Medulla oblongata (tissue), 1 donor: ENCODE data around the gene SSR4.
A peak's percentile ranks its signal among the peaks of the same experiment; 100 is the strongest.

Experiments used
- DNase-seq: peaks from one replicate; pipeline ENCODE4 v3.0.0-alpha.2; 2015; ENCODE audit errors: extremely low spot score

SSR4 gene

GRCh38 chrX:153769158-153769864 is 25.2 kb upstream of the SSR4 start:
- DNase-seq: no peak

- peak; percentile 17 for DNase-seq
Observed at GRCh38 chrX:153769865-153770600, 24.4 kb upstream of the SSR4 start.

DNA sequence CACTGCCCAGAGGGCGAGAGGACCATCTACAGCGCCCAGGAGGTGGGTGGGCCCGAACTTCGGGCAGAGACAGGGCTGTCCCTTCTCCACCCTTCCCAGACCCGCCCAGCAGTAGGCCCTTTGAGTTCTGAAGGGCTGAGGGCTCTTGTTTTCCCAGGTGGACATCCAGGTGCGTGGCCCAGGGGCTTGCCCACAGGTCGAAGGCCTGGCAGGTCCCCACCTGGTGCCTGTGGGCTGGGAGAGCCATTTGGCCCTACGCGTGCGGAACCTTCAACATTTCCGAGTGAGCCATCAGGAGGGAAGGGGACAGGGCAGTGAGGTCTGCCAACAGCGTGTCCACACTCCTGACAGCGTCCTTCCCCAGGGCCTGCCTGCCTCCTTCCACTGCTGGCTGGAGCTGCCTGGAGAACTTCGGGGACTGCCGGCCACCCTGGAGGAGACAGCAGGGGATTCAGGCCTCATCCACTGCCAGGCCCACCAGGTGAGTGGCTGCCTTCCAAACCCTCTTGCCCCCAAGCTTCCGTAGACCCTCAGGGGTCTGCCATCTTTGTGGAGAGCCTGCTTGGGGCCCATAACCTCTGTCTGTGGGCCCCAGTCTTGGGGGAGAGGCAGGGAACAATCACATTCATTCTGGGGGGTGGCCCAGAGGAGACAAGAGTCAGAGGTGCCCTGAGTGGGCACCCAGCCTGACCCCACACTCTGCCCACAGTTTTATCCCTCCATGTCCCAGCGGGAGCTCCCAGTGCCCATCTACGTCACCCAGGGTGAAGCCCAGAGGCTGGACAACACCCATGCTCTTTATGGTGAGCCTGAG is 23.7 kb upstream of the SSR4 start:
- DNase-seq: no peak

- no peak for DNase-seq
Observed at GRCh38 chrX:153771415-153772315, 22.8 kb upstream of the SSR4 start.

DNA sequence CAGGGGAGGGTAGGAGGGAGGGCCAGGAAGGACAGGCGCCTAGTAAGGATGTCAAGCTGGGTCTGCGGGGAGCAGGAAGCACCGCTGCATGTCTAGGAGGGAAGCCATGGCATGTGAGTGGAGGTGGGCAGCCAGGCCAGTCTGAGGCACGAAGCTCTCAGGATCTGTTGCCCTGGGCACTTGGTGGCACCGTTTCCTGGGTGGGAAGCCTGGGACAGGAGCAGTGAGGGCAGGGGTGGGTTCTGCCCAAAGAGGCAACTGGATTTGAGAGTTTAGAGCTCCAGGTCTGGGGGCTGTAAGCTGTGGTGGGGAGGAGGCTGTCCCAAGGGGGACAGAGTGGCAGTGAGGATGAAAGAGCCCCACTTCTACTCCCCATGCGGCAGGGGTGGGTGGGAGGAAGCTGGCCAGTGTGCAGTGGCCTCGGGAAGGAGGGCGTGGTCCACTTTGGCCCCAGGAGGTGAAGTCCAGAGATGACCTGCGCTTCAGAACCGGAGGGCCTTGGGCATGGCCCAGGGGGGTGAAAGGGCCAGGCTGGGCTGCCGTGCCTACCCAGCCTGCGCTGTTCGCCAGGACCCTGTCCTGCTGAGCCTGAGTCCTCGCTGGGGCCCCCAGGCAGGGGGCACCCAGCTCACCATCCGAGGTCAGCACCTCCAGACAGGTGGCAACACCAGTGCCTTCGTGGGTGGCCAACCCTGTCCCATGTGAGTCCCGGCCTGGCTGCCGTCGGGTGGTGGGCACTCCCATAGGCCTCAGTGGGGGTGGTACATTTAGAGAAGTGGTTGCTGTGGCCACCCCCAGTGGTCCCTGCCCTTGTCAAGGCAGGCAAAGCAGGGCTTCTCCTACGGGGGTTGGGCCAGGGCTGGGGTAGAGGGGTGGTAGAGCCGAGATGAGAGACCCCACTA is 21.9 kb upstream of the SSR4 start:
- no peak for DNase-seq

GRCh38 chrX:153773218-153773611 is 21.3 kb upstream of the SSR4 start:
- DNase-seq: no peak

- DNase-seq: no peak
Observed at GRCh38 chrX:153773741-153774575, 20.5 kb upstream of the SSR4 start.

DNA sequence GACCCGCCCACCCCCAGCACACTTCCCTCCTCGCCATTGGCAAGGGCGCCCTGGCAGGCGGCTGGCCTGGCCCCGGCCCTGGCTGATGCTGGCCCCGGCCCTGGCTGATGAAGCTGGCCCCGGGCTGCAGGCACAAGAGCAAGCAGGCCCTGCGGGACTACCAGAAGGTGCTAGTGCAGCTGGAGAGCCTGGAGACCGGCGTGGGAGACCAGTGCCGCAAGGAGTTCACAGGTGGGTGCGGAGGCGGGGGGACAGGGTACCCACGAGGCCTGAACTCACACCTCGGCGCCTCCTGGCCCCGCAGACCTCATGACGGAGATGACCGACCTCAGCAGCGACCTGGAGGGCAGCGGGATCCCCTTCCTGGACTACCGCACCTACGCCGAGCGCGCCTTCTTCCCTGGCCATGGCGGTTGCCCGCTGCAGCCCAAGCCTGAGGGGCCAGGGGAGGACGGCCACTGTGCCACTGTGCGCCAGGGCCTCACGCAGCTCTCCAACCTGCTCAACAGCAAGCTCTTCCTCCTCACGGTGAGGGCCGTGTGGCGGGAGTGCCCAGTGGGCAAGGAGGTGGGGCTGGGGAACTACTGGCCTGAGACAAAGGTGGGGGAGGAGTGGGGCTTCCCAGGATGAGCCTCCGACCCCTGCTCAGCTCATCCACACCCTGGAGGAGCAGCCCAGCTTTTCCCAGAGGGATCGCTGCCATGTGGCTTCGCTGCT is 19.7 kb upstream of the SSR4 start:
- no peak for DNase-seq

- DNase-seq: no peak
Observed at GRCh38 chrX:153775293-153776119, 19.0 kb upstream of the SSR4 start.

DNA sequence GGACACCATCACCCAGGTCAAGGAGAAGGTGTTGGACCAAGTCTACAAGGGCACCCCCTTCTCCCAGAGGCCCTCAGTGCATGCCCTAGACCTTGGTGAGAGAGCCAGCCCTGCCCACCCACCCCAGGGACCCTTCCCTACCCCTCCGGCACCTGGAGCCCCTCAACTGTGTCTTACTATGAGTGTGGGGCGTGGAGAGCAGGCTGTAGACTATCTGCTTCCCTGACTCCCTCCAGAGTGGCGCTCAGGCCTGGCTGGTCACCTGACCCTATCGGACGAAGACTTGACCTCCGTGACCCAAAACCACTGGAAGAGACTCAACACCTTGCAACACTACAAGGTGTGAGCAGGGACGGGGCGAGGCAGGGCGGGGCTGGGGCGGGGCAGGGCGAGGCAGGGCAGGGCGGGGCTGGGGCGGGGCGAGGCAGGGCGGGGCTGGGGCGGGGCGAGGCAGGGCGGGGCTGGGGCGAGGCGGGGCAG is 18.3 kb upstream of the SSR4 start:
- DNase-seq: no peak

GRCh38 chrX:153776611-153777045 is 17.8 kb upstream of the SSR4 start:
- DNase-seq: no peak

- DNase-seq: no peak
Observed at GRCh38 chrX:153777261-153778090, 17.0 kb upstream of the SSR4 start.

- no peak for DNase-seq
Observed at GRCh38 chrX:153778181-153778580, 16.3 kb upstream of the SSR4 start.

DNA sequence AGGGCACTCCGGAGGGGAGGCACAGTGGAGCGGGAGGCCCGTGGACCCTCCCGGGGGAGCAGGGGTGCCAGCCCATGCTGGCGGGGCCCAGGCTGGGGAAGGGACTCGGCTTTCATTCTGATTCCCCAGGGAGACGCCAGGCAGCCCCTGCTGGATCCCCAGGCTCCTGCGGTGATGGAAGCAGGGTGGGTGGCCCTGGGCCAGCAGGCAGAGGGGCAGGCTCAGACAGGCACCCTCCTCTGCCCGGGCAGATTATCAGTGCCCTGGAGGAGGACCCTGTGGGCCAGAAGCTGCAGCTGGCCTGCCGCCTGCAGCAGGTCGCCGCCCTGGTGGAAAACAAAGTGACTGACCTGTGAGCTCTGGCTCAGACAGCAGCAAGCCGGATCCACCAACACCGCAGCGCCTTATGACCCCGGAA is 15.8 kb upstream of the SSR4 start:
- no peak for DNase-seq

GRCh38 chrX:153779891-153780677 is 14.4 kb upstream of the SSR4 start:
- no peak for DNase-seq
